NCI-H187 treated with DMSO at 0.1 percent for 48 hours (cell line): ENCODE measurements around the gene USP24.
"Not testable (repeated sequence)": the region's sequence is repeated elsewhere in the genome, so short reads cannot be mapped to it uniquely, and the experiment has no call there.

ENCODE experiments used
- DNase-seq: peaks from one replicate; lab custom pipeline; 2025; lab: John Stamatoyannopoulos, UW

The USP24 gene

DNA sequence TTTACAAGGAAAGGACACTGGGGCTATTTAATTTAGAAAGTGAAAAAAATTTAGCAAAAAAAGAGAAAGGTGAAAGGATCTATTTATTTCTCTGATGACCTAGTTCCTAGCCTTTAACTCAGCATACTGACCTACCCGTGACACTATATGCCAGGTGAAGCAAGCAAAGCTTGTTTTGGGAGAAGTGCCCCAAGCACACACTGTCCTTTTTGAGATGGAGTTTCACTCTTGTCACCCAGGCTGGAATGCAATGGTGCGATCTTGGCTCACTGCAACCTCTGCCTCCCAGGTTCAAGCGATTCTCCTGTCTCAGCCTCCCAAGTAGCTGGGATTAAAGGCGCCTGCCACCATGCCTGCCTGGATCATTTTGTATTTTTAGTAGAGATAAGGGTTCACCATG lies 14.6 kb upstream of the USP24 start:
- DNase-seq = not testable (repeated sequence)

DNA sequence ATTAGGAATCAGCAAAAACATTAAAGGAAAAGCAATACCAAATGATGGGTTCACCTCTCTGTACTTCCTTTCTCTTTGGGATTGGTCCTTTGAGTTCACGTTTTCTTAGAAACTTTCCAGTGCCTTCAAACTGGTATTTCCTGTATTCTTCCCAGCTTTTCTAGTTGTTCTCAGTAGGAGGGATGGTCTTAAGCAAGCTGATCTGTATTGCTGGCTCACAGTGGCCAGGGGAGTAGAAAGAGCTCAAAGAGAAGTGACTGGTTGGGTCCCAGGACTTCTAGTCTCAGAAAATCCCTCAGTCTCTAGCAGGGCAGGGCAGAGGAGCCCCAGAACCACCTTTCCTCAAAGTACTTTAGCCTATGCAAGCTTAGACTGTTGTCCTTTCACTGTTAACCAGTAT lies 10.1 kb upstream of the USP24 start:
- DNase-seq = no peak

DNA sequence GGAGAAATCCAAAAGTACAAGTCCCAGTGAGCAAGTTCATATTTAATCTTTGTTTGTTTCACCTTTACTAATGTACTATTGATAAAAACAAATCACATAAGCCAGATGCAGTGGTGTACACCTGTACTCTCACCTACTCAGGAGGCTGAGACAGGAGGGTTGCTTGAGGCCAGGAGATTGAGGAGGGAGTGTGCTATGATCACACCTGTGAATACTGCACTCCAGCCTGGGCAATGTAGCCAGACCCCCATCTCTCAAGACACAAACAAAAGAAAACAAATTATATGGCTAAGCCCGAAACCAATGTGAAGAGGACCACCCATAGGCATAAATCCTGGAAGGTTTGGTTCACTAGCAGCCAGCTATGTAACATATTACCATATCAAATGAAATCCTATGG lies 9.6 kb upstream of the USP24 start:
- DNase-seq = no peak

DNA sequence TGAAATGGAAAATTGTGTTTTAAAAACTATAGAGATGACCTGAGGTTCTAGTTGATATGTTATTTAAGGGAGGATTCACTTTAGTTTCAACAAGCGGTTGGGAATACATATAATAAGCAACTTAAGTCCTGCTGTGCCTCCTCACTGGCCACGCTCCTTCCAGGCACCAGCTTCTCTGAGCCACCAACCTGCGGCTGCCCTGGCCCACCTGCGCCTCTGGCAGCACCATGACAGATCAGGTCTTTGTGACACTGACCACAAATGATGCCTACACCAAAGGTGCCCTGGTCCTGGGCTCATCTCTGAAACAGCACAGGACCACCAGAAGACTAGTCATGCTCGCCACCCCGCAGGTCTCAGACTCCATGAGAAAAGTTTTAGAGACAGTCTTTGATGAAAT lies 7.0 kb upstream of the USP24 start:
- DNase-seq = no peak

DNA sequence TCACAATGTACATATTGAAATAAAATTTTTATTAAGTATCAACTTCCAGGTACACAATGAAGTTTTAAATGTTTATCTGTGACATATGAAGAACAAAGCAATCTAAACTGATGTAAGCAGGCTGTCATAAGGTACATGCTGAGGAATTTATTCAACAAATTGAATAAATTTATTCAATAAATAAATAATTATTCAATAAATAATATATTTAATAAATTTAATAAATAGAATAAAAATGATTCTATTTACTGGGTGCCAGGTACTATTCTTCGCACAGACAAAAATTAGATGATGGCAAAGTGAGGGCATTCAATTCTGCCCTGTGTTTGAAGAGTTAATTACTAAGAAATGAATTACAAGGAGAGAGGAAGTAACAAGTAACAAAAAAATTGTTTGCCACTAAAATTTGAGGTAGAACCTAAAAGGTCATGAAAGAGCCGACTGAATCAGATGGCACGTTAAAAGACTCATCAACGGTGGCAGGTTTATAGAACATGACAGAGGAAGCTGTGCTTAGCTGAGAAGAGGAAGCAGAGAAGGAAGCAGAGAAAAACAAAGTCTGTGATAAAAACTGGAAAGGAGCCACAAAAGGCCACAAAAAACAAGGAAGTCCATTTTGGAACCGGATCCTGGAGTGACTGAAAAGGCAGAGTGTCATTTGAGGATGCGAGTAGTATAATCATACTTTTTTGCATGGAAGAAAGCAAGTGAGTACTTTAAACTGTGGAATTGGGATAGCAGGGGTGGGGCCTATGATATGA lies 2.2 kb upstream of the USP24 start:
- DNase-seq = no peak

DNA sequence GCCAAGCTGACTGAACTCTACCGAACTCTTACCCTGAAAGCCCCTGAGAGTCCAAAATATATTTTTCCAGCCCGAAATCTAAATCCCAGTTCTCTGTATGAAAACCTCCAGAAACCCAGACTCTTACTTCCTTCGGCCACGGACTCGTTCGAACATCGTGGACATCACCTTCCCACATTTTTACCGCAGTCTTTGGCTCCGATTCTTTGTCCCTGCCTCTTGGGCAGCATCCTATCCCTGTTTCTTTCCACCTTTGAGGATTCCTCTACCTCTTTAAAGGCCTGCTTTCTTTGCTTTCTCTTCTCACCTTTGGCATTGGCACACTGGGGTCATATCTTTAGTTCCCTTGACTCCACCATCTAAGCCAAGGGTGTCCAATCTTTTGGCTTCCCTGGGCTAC lies 932 bp upstream of the USP24 start:
- no peak for DNase-seq

DNA sequence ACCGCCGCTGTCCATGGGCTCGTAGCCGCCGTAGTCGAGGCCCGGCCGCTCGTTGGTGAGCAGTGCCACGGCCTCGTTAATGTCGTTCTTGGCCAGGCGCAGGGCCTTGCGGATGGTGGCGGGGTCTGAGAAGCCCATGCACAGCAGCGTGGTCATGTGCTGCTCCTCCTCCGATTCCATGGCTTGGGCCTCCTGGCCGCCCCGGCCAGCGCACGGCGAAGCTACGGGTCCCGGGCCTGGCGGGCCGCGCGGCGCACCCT lies 300 bp downstream of the USP24 start:
- no peak for DNase-seq

DNA sequence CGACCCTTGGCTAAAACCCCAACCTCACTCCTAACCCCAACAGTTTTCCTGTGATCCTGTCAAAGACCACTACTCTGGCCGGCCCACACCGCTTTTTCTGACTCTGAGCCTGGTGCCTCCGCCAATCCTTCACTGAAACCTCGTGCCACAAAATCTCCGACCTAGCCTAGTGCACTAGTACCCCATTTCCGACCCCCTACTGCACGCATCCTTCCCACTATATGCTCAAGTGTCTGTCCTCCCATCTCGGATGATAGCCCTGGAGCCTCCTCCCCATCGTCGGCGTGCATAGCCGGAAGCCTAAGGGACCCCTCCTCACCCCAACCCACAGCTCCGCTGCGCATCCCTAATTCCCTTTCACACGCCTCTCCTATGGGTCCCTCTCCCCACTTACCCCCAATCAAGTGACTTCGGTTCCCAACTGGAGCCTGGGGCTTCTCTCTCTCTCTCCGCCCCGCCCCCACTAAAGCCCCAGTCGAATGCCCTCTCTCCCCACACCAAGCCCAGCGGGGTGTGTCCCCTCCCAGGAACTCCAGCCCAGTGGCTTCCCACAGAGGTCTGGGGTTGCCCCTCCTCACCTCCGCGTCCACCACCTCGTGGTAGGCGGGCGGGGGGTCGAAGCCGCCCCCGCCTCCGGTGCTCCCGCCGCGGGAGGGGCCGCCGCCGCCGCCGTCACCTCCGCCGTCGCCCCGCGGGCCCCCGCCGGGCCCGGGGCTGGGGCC lies 791 bp downstream of the USP24 start:
- no peak for DNase-seq

DNA sequence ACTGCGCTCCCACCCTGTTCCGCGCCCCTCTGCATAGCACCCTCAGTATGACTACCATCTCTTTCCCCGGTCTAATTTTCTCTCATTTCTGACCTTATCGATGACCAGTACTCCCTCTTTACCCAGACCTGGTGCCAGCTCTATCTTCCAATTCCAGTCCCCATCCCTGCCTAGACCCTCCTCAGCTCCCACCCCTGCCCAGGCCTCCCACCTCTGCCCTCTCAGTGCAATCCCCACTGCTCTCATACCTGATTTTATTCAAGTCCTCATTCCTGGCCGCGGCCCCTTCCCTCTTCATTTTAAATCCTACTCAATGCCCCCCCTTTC lies 1.3 kb downstream of the USP24 start:
- DNase-seq = no peak

DNA sequence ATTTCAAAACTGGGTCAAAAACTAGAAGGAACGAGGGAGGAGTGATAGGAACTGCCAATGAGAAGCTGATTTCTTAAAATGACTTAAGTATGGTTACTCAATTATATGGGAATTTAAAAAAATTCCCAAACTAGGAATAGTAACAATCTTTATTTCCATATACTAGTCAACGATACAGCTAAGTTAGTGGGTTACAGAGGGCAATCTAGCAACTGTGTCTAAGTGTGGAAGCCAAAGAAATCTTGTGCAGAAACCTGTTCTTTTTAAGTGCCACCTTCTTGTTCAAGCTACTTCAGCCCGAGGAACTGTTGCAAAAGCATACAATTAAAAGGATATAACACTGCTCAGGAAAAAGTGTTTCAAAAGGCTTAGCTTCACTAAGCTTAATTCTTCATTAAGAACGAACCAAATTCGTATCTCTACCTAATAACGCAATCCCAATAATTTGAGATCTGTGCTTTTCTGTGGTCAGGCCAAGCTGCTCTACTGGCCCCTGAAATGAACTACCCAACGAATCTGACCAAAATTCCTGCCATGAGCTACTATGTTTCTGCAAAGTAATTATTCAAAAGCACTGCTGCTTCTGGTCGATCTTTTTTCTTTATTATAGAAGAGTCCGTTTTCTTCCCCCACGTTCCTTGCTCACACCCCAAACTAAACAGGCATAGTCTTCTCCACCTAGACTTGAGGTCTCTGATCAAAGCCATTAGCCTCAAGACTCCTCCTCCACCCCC lies 1.8 kb downstream of the USP24 start:
- DNase-seq = no peak

DNA sequence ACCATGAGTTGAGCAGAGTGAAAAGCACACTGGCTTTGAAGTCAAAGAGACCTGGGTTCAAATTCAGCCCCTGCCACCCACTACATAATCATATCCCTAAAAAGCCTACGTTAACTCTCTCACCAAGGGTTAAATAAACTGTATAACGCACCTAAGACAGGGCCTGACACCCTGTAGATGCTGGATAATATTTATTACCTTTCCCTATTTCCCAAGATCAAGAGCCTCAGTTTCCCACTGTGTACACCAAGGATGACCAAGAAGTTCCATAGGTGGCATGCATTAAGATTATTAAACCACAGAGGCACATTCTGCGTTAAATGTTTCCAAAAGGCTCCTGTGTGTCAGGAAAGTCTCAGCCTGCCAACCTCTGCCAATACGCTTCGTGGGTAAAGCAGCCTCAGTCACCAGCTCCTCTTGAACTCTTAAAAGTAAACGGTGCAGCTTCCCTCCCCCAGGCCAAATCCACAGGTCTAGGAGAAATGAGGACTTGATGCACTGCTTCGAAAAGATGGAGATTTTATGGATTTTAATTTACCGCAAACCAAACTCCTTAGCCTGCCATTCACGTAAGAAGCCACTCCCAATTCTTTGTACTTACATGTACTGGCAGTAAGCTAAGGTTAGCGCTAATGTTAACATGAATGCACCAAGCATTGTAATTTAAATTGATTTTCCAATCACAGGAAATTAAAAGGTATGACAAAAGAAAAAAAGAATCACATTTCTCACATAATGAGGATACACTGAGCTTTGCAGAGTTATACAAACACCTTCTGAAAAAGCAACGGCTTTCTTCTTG lies 2.6 kb downstream of the USP24 start:
- peak; percentile 10 for DNase-seq

DNA sequence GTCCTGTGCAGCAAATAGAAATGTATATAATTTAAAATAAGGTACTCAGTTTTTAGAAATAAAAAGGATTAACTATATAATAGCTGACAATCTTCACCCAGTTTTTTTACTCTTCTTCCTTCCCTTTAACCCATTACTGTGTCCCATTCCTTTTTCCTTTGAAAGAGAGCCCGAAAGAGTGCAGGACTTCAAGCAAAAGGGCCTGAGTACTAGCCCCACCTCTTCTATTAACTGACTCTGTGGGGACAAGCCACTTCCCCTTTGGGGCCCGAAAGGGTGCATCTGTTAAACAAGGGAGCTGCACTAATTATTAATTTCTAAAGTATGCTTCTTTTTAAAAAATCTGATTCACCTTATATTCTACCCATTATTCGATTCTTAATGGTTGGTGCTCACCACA lies 3.3 kb downstream of the USP24 start:
- DNase-seq = no peak

DNA sequence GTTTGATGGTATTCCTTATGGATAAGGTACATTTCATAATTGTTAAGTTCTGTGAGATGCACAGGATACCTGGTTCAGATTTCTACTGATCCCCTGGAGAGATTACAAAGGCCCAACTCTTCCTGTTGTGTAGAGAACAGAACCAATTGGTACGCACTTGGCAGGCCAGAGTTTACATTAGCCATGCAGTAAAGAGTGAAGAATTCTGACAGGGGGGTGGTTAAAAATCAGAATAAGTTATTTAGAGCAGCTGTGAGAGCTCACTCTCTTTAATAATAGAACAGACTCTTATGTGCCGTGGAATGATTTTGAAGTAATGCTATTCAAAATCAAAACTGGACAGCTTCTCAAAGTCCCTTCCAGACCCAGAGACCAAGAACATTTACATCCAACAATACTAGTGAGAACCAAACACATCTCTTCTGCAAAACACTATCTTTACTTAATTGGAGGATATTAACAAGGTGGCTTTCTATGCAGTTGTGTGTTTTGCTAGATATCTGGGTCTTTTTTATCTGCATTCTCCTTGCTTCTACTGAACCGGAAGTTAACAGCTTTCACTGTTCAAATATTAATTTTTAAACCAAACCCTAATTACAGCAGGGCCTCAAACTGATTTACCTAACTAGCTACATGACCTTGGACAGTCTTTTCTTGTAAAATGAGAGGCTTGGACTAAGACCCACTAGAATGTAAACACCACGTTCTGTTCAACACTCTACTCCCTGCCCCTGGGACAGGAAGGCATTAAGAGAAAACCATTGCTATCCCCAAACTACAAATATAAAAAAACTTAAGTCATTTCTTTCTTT lies 4.0 kb downstream of the USP24 start:
- no peak for DNase-seq

DNA sequence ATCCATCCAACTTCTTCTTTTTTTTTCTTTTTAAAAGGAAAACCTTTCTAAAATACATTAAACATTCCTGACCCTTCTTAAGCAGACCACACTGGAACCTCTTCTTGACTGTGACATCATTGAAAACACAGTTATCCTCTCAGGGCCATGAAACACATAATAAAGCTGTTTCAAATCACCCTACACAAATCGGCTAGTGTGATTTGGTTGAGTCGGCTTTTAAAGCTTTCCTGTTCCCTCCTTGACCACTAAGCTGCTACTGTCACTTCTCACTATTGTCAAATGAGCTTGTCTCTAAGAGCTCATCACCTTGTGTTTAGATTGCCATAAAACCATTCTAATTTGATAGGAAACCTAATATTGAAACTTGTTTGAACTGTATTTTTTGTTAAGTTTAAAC lies 5.9 kb downstream of the USP24 start:
- DNase-seq = no peak

DNA sequence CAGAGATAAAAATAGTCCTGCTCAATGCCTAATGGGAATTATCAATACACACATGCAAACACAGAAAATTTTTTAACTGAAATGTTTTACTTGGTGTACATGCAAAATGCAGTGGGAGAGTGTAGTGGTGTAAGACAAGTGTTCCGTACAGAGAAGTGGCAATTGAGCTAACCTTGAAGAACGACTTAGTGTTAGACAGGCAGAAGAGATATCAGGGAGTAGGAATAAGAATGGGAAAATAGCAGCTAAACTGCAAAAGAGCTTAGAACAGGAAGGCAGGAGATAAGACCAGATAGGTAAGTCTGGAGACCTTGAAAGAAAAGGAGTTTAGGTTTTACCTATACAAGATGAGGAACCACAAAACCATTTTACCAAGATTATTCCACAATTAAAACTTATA lies 9.0 kb downstream of the USP24 start:
- DNase-seq = no peak

DNA sequence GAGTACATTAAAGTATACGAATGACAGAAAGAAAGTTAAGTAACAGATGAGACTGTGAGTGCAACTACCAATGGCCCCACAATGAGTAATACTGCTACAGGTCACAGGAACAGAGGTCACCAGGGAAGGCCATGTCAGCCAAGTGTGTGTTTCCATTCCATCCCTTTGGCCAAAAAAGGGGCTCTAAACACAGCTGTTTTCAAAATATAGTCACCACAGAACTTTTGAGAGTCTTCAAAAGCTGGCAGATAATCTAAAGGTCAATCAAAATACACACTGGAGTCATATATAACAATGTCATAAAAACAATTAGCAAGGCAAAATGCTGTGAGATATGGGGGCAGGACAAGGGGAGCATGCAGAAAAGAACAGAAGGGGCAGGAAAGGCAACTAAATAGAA lies 10.2 kb downstream of the USP24 start:
- no peak for DNase-seq

DNA sequence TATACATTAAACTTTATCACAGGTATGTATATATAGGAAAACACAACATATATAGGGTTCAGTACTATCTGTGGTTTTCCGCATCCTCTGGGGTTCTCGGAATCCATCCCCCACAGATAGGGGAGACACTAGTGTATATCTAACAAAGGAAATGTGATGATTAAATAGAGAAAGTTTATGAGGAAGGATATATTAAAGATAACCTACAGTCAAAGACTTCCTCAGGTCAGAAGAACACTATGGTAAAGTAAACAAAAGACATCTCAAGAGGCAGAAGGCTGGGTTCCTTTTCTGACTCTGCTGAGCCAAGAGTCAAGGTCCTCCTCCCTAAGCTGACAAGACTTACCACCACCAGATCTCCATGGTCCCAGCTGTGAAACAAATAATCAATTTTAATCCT lies 12.1 kb downstream of the USP24 start:
- no peak for DNase-seq

DNA sequence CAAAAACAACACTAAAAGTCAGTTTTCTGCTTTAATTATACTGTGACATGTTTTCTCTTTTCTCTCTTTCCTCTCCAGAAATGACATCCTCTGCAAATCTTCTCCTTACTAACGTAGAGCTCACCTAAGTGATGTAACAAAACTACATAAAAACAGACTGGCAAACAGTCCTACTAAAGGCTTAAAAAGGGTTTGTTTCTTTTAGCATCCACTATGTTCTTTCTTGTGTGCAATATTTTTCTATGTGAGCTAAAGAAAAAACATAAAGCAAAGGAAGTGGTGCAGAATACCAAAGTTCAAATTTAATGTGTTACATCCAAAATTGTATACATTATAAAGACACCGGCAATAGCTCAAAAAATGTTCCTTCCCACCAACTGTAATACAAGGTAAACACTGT lies 14.5 kb downstream of the USP24 start:
- no peak for DNase-seq

DNA sequence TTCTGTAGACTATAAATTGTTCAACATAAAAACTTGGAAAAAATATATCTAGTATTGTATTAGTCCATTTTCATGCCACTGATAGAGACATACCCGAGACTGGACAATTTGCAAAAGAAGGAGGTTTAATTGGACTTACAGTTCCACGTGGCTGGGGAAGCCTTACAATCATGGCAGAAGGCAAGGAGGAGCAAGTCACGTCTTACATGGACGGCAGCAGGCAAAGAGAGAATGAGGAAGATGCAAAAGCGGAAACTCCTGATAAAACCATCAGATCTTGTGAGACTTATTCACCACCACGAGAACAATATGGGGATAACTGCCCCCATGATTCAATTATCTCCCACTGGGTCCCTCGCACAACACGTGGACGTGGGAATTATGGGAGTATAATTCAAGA lies 15.4 kb downstream of the USP24 start:
- DNase-seq = not testable (repeated sequence)

DNA sequence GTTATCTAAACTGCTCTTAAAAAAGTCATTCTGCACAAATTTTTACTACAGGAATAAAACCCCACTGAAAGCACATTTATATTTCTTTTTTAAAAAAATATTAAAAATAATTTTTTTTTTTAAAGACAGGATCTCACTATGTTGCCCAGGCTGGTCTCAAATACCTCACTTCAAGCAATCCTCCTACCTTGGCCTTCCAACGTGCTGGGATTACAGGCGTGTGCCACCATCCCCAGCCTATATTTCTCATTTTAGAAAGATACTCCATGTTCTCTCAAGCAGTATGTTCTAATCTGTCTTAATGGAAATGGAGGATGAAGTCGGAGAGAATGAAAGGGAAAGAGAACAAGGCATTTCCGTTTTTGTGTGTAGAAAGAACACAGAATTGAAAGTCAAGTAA lies 17.1 kb downstream of the USP24 start:
- DNase-seq = no peak

DNA sequence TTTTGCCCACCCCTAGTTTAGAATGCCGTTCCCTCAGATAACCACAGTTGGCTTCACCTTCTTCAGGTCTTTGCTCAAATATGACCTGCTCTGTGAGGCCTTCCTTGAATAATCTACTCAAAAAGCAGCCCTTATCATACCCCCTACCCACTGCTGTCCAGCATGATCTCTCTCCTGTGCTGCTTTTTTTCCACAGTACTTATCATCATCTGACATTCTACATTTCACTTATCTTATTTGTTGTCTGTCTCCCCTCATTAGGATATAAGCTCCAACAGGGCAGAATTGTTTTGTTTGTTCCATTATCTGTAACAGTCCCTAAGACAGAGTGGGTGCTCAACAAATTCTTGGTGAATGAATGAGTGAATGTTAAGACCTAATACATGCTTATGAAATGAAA lies 18.1 kb downstream of the USP24 start:
- DNase-seq = no peak

DNA sequence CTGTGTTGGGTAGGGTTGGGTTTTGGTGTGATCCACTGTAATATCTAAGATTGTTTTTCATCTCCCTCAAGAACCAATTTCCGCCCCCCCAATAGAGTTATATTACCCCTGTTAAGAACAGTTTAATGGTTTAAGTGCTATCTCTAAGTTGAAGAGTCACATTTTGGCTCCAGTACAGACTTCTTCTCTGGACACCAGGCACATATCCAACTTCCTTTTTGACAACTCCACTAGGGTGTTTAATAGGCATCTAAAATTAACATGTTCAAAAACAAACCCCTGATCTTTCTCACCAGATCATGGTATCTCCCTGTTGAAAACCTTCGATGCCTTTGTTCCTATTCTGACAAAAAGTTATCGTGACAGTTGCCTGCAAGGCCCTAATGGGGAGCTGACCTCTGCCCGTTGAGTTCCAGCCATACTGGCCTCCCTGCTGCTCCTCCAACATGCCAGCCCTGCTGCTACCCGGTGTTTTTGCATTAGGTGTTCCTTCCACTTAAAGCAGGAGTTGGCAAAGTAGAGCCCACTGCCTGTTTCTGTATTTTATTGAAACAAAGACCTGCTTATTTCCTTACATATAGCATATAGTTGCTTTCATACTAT lies 18.6 kb downstream of the USP24 start:
- DNase-seq = no peak
